A549 (cell line): ENCODE data around the gene CACNG6. TPM values are rescaled to one million over a fixed set of nuclear protein-coding genes. Genes with fewer than 3 reads are reported as not detected.

ENCODE experiments used
- ATAC-seq, 2 experiments: fragments of 200-7000 bp in 1 of 2; fragments of >200 bp in 1 of 2; cut with Nextera tagmentation in 1 of 2; cut with Tn5 transposase in 1 of 2; 3 replicates each; pipeline versions ENCODE4 v1.8.0 to v1.9.1; 2018 to 2020; ENCODE audit warnings: mild to moderate bottlenecking in 1 of 2, moderate library complexity in 1 of 2
- CTCF ChIA-PET: fragments of 300-600 bp; sonication (Branson Sonifier 250); formaldehyde crosslinking; extraction: SDS; loops from one replicate; lab custom pipeline; 2021; ENCODE audit warnings: antibody characterized with exemption, inconsistent platforms; lab: Yijun Ruan, JAX
- POLR2A ChIA-PET: fragments of 350-600 bp; formaldehyde crosslinking; extraction: SDS; loops from one replicate; lab custom pipeline; 2021; ENCODE audit warnings: antibody characterized with exemption, inconsistent platforms; lab: Yijun Ruan, JAX
- DNase-seq, 2 experiments: peaks; one replicate each; pipeline versions ENCODE4 v3.0.0 to v3.0.0-alpha.2; 2011 to 2016; ENCODE audit warnings: low read depth in 1 of 2, low spot score in 1 of 2
- FAIRE-seq: peaks from 2 replicates; lab custom pipeline; 2011; peaks lifted over from hg19 to GRCh38; lab: Jason Lieb, UNC
- H3K27ac ChIP-seq, 2 experiments: fragments of >200 bp; sonication (Bioruptor Twin); formaldehyde crosslinking; 3 replicates each; pipeline ENCODE4 v1.5.1; 2016 to 2017
- H3K4me1 ChIP-seq: fragments of >200 bp; sonication (Bioruptor Twin); formaldehyde crosslinking; 3 replicates; pipeline ENCODE4 v1.6.1; 2016
- H3K4me2 ChIP-seq: fragments of >200 bp; sonication (Bioruptor Twin); formaldehyde crosslinking; 3 replicates; pipeline ENCODE4 v1.6.1; 2016
- H3K4me3 ChIP-seq: fragments of >200 bp; sonication (Bioruptor Twin); formaldehyde crosslinking; 3 replicates; pipeline ENCODE4 v1.5.1; 2016
- H3K9me3 ChIP-seq: fragments of >200 bp; sonication (Bioruptor Twin); formaldehyde crosslinking; 3 replicates; pipeline ENCODE4 v1.6.1; 2016
- BHLHE40 ChIP-seq: IDR thresholded peaks from 2 replicates; pipeline ENCODE4 v1.6.1; 2012; ENCODE audit warnings: low read depth, low read length, inconsistent platforms
- CBX2 ChIP-seq: fragments of 200-600 bp; sonication (generic); IDR thresholded peaks from 2 replicates; pipeline ENCODE4 v1.6.1; 2016; ENCODE audit warnings: low read depth, mild to moderate bottlenecking, borderline replicate concordance
- CBX8 ChIP-seq: fragments of 200-600 bp; sonication (generic); IDR thresholded peaks from 2 replicates; pipeline ENCODE4 v1.6.1; 2016
- CHD2 ChIP-seq: fragments of 150-350 bp; IDR thresholded peaks from 2 replicates; pipeline ENCODE4 v1.6.1; 2014; ENCODE audit warnings: low read length; ENCODE audit not compliant: partially characterized antibody
- CHD4 ChIP-seq: fragments of 200-600 bp; sonication (generic); IDR thresholded peaks from 2 replicates; pipeline ENCODE4 v1.6.1; 2016; ENCODE audit warnings: antibody characterized with exemption, mild to moderate bottlenecking, borderline replicate concordance
- EHF ChIP-seq: fragments of 250-450 bp; sonication (Bioruptor Pico); IDR thresholded peaks from 2 replicates; pipeline ENCODE4 v1.5.0; 2020; ENCODE audit warnings: mild to moderate bottlenecking
- ESRRA ChIP-seq: fragments of 150-350 bp; IDR thresholded peaks from 2 replicates; pipeline ENCODE4 v1.6.1; 2014; ENCODE audit warnings: mild to moderate bottlenecking, low read length, borderline replicate concordance
- FOSB ChIP-seq: fragments of 250-450 bp; sonication (Bioruptor Pico); IDR thresholded peaks from 2 replicates; pipeline ENCODE4 v1.5.0; 2020; ENCODE audit warnings: mild to moderate bottlenecking, moderate library complexity
- FOXS1 ChIP-seq: fragments of 250-450 bp; sonication (Bioruptor Pico); IDR thresholded peaks from 2 replicates; pipeline ENCODE4 v1.5.0; 2020; ENCODE audit warnings: mild to moderate bottlenecking, moderate library complexity
- GATA3 ChIP-seq: IDR thresholded peaks from 2 replicates; pipeline ENCODE4 v1.6.1; 2012; ENCODE audit warnings: borderline replicate concordance
- HEYL ChIP-seq: fragments of 250-450 bp; sonication (Bioruptor Pico); IDR thresholded peaks from 2 replicates; pipeline ENCODE4 v1.8.0; 2021; ENCODE audit warnings: mild to moderate bottlenecking, moderate library complexity
- HOXB13 ChIP-seq: fragments of 250-450 bp; sonication (Bioruptor Pico); IDR thresholded peaks from 2 replicates; pipeline ENCODE4 v1.5.0; 2020; ENCODE audit warnings: low read depth, mild to moderate bottlenecking, moderate library complexity
- JUN ChIP-seq, 2 experiments: fragments of >200 bp; sonication (Bioruptor Twin); formaldehyde crosslinking; IDR thresholded peaks; 2 replicates in 1 of 2; 3 replicates in 1 of 2; pipeline ENCODE4 v1.6.1; 2016 to 2017
- MAFK ChIP-seq: fragments of 450-650 bp; IDR thresholded peaks from 2 replicates; pipeline ENCODE4 v1.6.1; 2014; ENCODE audit not compliant: partially characterized antibody
- NFE2L2 ChIP-seq: fragments of 150-350 bp; conservative IDR thresholded peaks from 2 replicates; pipeline ENCODE4 v1.6.1; 2014; ENCODE audit warnings: low read length
- NR3C1 ChIP-seq: fragments of >200 bp; sonication (Bioruptor Twin); formaldehyde crosslinking; IDR thresholded peaks from 3 replicates; pipeline ENCODE4 v1.6.1; 2017
- POLR2A ChIP-seq: IDR thresholded peaks from 2 replicates; pipeline ENCODE4 v1.6.1; 2012; ENCODE audit warnings: mild to moderate bottlenecking, low read length
- POLR2AphosphoS2 ChIP-seq: conservative IDR thresholded peaks from 2 replicates; pipeline ENCODE4 v1.6.1; 2012; ENCODE audit warnings: low read length, improper control_type of control experiment, inconsistent platforms
- RCOR1 ChIP-seq: fragments of 150-350 bp; IDR thresholded peaks from 2 replicates; pipeline ENCODE4 v1.6.1; 2014; ENCODE audit warnings: antibody characterized with exemption, low read length, low read depth
- SREBF2 ChIP-seq: fragments of 450-650 bp; IDR thresholded peaks from 2 replicates; pipeline ENCODE4 v1.6.1; 2014; ENCODE audit warnings: mild to moderate bottlenecking, moderate library complexity
- ZFP36 ChIP-seq: fragments of 450-650 bp; IDR thresholded peaks from 2 replicates; pipeline ENCODE4 v1.6.1; 2014; ENCODE audit warnings: borderline replicate concordance; ENCODE audit not compliant: partially characterized antibody
- ZNF302 ChIP-seq: fragments of 250-450 bp; sonication (Bioruptor Pico); IDR thresholded peaks from 2 replicates; pipeline ENCODE4 v1.9.0; 2021; ENCODE audit warnings: inconsistent platforms, mild to moderate bottlenecking, moderate library complexity
- WGBS: methylation state at CpG from one replicate; pipeline ENCODE4 v1.1.6; 2017; ENCODE audit errors: missing lambda C conversion rate; 5-methylcytosine and 5-hydroxymethylcytosine counted together
- polyA plus RNA-seq, 4 experiments: library from polyadenylated mRNA; depleted of rRNA in 3 of 4; stranded (reverse); fragments of >200 nt; fragmentation: RNase III in 1 of 4; extraction: RNeasy Plus Mini Kit Qiagen cat#74134 plus additional on column Dnase treatment in 1 of 4; gene quantifications; 2 replicates in 3 of 4; 3 replicates in 1 of 4; pipeline ENCODE4 v1.2.3, GENCODE V29; 2011 to 2017
- TF ChIP-seq, protein P1 (sequence below): fragments of 150-350 bp; IDR thresholded peaks from 2 replicates; pipeline ENCODE4 v1.6.1; 2014; ENCODE audit warnings: low read depth, mild to moderate bottlenecking, low read length
- TF ChIP-seq, protein P2 (sequence below): IDR thresholded peaks from 2 replicates; pipeline ENCODE4 v1.6.1; 2012; ENCODE audit warnings: low read depth, borderline replicate concordance
- TF ChIP-seq, protein P3 (sequence below): fragments of 200-600 bp; sonication (generic); IDR thresholded peaks from 2 replicates; pipeline ENCODE4 v1.6.1; 2016; ENCODE audit warnings: antibody characterized with exemption, mild to moderate bottlenecking, moderate library complexity
- TF ChIP-seq, protein P4 (sequence below): fragments of 450-650 bp; IDR thresholded peaks from 2 replicates; pipeline ENCODE4 v1.6.1; 2014; ENCODE audit warnings: antibody characterized with exemption
- TF ChIP-seq, protein P5 (sequence below): fragments of >200 bp; sonication (Bioruptor Twin); formaldehyde crosslinking; IDR thresholded peaks from 3 replicates; pipeline ENCODE4 v1.6.1; 2016
- TF ChIP-seq, protein P6 (sequence below): fragments of >200 bp; sonication (Bioruptor Twin); formaldehyde crosslinking; IDR thresholded peaks from 3 replicates; pipeline ENCODE4 v1.5.1; 2016
- TF ChIP-seq, protein P7 (sequence below): IDR thresholded peaks from 2 replicates; pipeline ENCODE4 v1.6.1; 2012

Gene CACNG6
- polyA plus RNA-seq, 2 of the 4 experiments (the other 2 are of a cell fraction), result 7.3 to 16.2 TPM

DNA sequence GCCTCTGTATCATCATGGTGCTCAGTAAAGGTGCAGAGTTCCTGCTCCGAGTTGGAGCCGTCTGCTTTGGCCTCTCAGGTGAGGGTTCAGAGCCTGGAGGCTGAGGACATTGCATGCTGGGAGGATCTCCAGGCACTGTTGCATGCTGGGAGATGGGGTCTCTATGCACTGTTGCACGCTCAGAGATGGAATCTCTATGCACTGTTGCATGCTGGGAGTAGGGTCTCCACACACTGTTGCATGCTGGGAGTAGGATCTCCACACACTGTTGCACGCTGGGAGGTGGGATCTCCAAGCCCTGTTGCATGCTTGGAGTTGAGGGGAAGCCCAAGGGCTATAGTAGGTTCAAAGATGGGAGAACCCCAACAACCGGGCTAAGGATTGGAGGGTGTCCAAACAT is 8.3 kb downstream of the CACNG6 start (continued):
- TF ChIP-seq, protein P1, sequence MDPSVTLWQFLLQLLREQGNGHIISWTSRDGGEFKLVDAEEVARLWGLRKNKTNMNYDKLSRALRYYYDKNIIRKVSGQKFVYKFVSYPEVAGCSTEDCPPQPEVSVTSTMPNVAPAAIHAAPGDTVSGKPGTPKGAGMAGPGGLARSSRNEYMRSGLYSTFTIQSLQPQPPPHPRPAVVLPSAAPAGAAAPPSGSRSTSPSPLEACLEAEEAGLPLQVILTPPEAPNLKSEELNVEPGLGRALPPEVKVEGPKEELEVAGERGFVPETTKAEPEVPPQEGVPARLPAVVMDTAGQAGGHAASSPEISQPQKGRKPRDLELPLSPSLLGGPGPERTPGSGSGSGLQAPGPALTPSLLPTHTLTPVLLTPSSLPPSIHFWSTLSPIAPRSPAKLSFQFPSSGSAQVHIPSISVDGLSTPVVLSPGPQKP, result no peak
- TF ChIP-seq ZFP36 (no peak), BHLHE40 (no peak), CBX2 (no peak), HOXB13 (CRISPR knock-in tag) (no peak), RCOR1 (no peak), MAFK (no peak), GATA3 (no peak), POLR2A (no peak), JUN (IDR thresholded peaks at IDR 0.05) (no peak), HEYL (no peak), NR3C1 (no peak)
- TF ChIP-seq, protein P2, sequence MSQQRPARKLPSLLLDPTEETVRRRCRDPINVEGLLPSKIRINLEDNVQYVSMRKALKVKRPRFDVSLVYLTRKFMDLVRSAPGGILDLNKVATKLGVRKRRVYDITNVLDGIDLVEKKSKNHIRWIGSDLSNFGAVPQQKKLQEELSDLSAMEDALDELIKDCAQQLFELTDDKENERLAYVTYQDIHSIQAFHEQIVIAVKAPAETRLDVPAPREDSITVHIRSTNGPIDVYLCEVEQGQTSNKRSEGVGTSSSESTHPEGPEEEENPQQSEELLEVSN, result no peak
- TF ChIP-seq, protein P3, sequence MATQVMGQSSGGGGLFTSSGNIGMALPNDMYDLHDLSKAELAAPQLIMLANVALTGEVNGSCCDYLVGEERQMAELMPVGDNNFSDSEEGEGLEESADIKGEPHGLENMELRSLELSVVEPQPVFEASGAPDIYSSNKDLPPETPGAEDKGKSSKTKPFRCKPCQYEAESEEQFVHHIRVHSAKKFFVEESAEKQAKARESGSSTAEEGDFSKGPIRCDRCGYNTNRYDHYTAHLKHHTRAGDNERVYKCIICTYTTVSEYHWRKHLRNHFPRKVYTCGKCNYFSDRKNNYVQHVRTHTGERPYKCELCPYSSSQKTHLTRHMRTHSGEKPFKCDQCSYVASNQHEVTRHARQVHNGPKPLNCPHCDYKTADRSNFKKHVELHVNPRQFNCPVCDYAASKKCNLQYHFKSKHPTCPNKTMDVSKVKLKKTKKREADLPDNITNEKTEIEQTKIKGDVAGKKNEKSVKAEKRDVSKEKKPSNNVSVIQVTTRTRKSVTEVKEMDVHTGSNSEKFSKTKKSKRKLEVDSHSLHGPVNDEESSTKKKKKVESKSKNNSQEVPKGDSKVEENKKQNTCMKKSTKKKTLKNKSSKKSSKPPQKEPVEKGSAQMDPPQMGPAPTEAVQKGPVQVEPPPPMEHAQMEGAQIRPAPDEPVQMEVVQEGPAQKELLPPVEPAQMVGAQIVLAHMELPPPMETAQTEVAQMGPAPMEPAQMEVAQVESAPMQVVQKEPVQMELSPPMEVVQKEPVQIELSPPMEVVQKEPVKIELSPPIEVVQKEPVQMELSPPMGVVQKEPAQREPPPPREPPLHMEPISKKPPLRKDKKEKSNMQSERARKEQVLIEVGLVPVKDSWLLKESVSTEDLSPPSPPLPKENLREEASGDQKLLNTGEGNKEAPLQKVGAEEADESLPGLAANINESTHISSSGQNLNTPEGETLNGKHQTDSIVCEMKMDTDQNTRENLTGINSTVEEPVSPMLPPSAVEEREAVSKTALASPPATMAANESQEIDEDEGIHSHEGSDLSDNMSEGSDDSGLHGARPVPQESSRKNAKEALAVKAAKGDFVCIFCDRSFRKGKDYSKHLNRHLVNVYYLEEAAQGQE, result no peak

DNA sequence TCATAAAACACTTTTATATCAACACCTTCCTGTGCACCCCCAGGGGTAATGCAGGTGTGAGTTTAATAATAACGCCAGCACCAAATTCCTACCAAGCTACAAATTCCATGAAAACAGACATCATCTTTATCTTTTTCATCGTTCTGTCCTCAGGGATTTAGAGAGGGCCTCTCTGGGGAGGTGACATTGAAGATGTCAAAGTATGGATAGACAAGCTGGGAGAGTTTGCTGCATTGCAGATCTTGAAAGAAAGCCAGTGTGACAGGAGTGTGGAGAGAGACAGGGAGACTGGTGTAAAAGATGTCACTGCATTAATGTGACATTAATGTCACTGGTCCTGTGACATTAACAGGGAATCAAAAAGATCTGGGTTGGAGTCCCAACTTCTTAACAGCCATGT is 10.1 kb downstream of the CACNG6 start:
- ChIA-PET CTCF (interaction anchor here (0.6 to 3.0 kb wide), 6 partner anchors 9 to 54 kb away, joined by 3 to 27 read pairs (median 3); no protein-coding TSS in a partner anchor), POLR2A (interaction anchor here (0.7 to 1.0 kb wide), 2 partner anchors 10 to 21 kb away, joined by 4 to 7 read pairs; partner anchors contain the start of gene CACNG6)
- H3K27ac ChIP-seq, result peak overlapping the region; percentile 1 to 71; a peak in 3 of 6 replicates
- peaks cover 31% of the 10 kb centered on the region for H3K4me1 ChIP-seq
- no peak overlapping the region for H3K4me2 ChIP-seq
- no peak for DNase-seq
- no peak overlapping the region for H3K4me3 ChIP-seq
- no peaks in the 10 kb centered on the region for H3K9me3 ChIP-seq
- WGBS, result 87% methylated on average over 2 of the region's 2 CpGs
- ATAC-seq, result no peak
- no peak for FAIRE-seq
- no peak for TF ChIP-seq CHD4
- no peak for TF ChIP-seq CBX8
- TF ChIP-seq, protein P4, sequence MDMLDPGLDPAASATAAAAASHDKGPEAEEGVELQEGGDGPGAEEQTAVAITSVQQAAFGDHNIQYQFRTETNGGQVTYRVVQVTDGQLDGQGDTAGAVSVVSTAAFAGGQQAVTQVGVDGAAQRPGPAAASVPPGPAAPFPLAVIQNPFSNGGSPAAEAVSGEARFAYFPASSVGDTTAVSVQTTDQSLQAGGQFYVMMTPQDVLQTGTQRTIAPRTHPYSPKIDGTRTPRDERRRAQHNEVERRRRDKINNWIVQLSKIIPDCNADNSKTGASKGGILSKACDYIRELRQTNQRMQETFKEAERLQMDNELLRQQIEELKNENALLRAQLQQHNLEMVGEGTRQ, result no peak
- TF ChIP-seq ZNF302 (CRISPR knock-in tag), result no peak
- TF ChIP-seq NFE2L2, result no peak
- TF ChIP-seq, protein P5, sequence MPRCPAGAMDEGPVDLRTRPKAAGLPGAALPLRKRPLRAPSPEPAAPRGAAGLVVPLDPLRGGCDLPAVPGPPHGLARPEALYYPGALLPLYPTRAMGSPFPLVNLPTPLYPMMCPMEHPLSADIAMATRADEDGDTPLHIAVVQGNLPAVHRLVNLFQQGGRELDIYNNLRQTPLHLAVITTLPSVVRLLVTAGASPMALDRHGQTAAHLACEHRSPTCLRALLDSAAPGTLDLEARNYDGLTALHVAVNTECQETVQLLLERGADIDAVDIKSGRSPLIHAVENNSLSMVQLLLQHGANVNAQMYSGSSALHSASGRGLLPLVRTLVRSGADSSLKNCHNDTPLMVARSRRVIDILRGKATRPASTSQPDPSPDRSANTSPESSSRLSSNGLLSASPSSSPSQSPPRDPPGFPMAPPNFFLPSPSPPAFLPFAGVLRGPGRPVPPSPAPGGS, result no peak
- TF ChIP-seq SREBF2, result no peak
- no peak for TF ChIP-seq CHD2
- no peak for TF ChIP-seq EHF
- TF ChIP-seq, protein P6, sequence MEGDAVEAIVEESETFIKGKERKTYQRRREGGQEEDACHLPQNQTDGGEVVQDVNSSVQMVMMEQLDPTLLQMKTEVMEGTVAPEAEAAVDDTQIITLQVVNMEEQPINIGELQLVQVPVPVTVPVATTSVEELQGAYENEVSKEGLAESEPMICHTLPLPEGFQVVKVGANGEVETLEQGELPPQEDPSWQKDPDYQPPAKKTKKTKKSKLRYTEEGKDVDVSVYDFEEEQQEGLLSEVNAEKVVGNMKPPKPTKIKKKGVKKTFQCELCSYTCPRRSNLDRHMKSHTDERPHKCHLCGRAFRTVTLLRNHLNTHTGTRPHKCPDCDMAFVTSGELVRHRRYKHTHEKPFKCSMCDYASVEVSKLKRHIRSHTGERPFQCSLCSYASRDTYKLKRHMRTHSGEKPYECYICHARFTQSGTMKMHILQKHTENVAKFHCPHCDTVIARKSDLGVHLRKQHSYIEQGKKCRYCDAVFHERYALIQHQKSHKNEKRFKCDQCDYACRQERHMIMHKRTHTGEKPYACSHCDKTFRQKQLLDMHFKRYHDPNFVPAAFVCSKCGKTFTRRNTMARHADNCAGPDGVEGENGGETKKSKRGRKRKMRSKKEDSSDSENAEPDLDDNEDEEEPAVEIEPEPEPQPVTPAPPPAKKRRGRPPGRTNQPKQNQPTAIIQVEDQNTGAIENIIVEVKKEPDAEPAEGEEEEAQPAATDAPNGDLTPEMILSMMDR, result no peak
- no peak for TF ChIP-seq FOSB (CRISPR knock-in tag)
- TF ChIP-seq, protein P7, sequence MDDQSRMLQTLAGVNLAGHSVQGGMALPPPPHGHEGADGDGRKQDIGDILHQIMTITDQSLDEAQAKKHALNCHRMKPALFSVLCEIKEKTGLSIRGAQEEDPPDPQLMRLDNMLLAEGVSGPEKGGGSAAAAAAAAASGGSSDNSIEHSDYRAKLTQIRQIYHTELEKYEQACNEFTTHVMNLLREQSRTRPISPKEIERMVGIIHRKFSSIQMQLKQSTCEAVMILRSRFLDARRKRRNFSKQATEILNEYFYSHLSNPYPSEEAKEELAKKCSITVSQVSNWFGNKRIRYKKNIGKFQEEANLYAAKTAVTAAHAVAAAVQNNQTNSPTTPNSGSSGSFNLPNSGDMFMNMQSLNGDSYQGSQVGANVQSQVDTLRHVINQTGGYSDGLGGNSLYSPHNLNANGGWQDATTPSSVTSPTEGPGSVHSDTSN, result no peak
- TF ChIP-seq POLR2AphosphoS2, result no peak
- TF ChIP-seq ESRRA, result no peak
- no peak for TF ChIP-seq FOXS1 (CRISPR knock-in tag)
